Mucosa of descending colon (tissue), 3 donors: Measurements from ENCODE around the gene KCNQ4. TPM values are rescaled to one million over a fixed set of nuclear protein-coding genes. Genes with fewer than 3 reads are reported as not detected.

Source experiments
- ATAC-seq: fragments of 200-7000 bp; cut with Tn5 transposase; one replicate; pipeline ENCODE4 v1.9.1; 2020; ENCODE audit warnings: mild to moderate bottlenecking, moderate library complexity
- DNase-seq, 3 donors: peaks; one replicate each; pipeline ENCODE4 v3.0.0-alpha.2; 2020
- H3K36me3 ChIP-seq: fragments of 200-600 bp; one replicate; pipeline ENCODE4 v1.8.0; 2021; ENCODE audit warnings: low read depth, mild to moderate bottlenecking
- H3K4me1 ChIP-seq: fragments of 200-600 bp; one replicate; pipeline ENCODE4 v1.8.0; 2021; ENCODE audit warnings: low read depth, mild to moderate bottlenecking
- H3K4me3 ChIP-seq: fragments of 200-600 bp; one replicate; pipeline ENCODE4 v1.8.0; 2021; ENCODE audit warnings: mild to moderate bottlenecking
- H3K9me3 ChIP-seq: fragments of 200-600 bp; one replicate; pipeline ENCODE4 v1.8.0; 2021; ENCODE audit warnings: mild to moderate bottlenecking
- intact Hi-C, 2 donors: fragments of 100-400 bp; cut with DNase I in 1 of 2; cut with micrococcal nuclease in 1 of 2; formaldehyde crosslinking; loops; one replicate each; pipeline versions ENCODE4 v1.11.0 to v1.11.1; 2022; cut with DNase I, micrococcal nuclease
- total RNA-seq, 3 donors: library from RNA; stranded (reverse); fragmentation: NEBNext Ultra II Directional in 2 of 3; extraction: Animal tissue kit (Norgen Biotek cat#: 25700) in 2 of 3; gene quantifications; one replicate each; pipeline versions ENCODE4 v1.2.1 to v1.2.4, GENCODE V29; 2021 to 2023
- TF ChIP-seq, protein P1 (sequence below): fragments of 200-600 bp; IDR thresholded peaks from one replicate; pipeline ENCODE4 v1.8.0; 2022; ENCODE audit warnings: antibody characterized with exemption, mild to moderate bottlenecking
- donor health status: DM: no; HTN: no; CAD: no; lungs with moderate emphysema.
- donor health status: DM: no; HTN: no; CAD: no.
- donor health status: DM: no; HTN: yes; CAD: no.

Gene KCNQ4
- total RNA-seq, 3 donors from 2014 or later, result 1.3 to 13.0 (median 2.3) TPM

- intact Hi-C loops, result no loop called here
- DNase-seq (no peak), ATAC-seq (no peak)
- H3K4me1 ChIP-seq, result no peaks in the 10 kb centered on the region
- H3K9me3 ChIP-seq, result no peaks in the 10 kb centered on the region
- peaks cover 3% of the 10 kb centered on the region for H3K36me3 ChIP-seq
- TF ChIP-seq, protein P1, sequence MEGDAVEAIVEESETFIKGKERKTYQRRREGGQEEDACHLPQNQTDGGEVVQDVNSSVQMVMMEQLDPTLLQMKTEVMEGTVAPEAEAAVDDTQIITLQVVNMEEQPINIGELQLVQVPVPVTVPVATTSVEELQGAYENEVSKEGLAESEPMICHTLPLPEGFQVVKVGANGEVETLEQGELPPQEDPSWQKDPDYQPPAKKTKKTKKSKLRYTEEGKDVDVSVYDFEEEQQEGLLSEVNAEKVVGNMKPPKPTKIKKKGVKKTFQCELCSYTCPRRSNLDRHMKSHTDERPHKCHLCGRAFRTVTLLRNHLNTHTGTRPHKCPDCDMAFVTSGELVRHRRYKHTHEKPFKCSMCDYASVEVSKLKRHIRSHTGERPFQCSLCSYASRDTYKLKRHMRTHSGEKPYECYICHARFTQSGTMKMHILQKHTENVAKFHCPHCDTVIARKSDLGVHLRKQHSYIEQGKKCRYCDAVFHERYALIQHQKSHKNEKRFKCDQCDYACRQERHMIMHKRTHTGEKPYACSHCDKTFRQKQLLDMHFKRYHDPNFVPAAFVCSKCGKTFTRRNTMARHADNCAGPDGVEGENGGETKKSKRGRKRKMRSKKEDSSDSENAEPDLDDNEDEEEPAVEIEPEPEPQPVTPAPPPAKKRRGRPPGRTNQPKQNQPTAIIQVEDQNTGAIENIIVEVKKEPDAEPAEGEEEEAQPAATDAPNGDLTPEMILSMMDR, result no peak
- no peak overlapping the region for H3K4me3 ChIP-seq
Observed at GRCh38 chr1:40757084-40757483, 26.5 kb upstream of the KCNQ4 start.

- H3K9me3 ChIP-seq, result no peaks in the 10 kb centered on the region
- DNase-seq (no peak), ATAC-seq (no peak)
- H3K36me3 ChIP-seq, result peaks cover 3% of the 10 kb centered on the region
- no peak overlapping the region for H3K4me3 ChIP-seq
- intact Hi-C loops, result no loop called here
- TF ChIP-seq, protein P1, result no peak
- no peaks in the 10 kb centered on the region for H3K4me1 ChIP-seq
Observed at GRCh38 chr1:40758004-40758403, 25.6 kb upstream of the KCNQ4 start.

- no peaks in the 10 kb centered on the region for H3K4me1 ChIP-seq
- H3K4me3 ChIP-seq, result no peak overlapping the region
- no peaks in the 10 kb centered on the region for H3K9me3 ChIP-seq
- TF ChIP-seq, protein P1, result no peak
- H3K36me3 ChIP-seq, result peaks cover 3% of the 10 kb centered on the region
- intact Hi-C loops, result no loop called here
- no peak for ATAC-seq
- no peak for DNase-seq
Observed at GRCh38 chr1:40758578-40759343, 24.8 kb upstream of the KCNQ4 start.

DNA sequence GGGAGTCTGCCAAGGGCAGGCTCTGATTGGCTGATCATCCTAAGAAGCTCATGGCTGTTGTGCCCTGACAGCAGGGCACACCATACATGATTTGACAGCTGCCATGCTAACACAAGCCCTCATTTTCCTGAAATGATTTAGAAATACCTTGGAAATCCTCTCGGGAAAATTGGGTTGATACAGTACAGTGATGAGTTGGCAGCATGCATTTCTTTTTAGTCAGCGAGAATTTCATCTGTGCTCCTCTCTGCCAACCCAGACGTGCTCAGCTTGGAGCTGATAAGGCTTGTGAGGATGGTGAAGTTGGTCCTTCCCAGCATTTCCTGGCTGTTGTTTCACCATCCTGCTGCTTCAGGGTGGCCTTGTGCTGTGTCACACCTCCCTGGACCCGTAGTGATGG lies 22.6 kb upstream of the KCNQ4 start:
- ATAC-seq (no peak), DNase-seq (no peak)
- no peaks in the 10 kb centered on the region for H3K4me1 ChIP-seq
- H3K36me3 ChIP-seq, result peaks cover 3% of the 10 kb centered on the region
- TF ChIP-seq, protein P1, result no peak
- H3K9me3 ChIP-seq, result no peaks in the 10 kb centered on the region
- intact Hi-C loops, result no loop called here
- H3K4me3 ChIP-seq, result no peak overlapping the region

DNA sequence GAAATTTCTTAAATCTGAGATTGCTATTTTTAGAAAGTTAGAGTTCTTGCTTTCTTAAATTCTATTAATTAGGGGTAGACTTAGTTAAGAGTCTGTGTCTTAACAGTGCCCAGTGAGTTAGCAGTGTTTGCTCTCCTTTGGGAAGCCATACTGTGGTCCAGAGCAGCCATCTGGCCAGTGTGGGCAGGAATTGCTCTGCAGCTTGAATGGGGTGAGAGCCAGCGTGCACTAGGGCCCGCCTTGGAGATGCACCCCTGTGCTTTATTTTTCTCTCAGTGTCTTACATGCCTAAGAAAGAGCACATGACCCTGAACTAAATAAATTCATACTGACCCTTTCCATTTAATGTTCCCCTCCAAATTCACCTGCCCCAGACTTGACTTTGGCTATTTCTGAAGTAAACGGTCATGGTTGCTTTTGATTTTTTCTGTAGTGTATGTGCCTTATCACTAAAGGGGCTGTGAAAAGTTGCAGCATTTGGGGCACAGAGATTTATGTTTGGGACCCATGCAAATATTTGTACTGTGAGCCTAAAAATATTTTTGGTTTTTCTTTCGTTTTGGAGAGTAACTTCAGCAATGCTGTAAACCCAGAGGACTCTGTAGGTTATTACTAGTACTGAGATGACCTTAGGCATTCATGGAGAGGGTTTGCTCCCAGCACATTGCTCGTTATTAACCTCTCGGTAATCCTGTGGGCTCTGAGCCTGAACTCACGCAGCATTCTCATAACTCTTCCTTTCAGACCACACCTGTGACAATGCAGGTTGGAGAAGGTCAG lies 21.3 kb upstream of the KCNQ4 start:
- no peaks in the 10 kb centered on the region for H3K4me1 ChIP-seq
- DNase-seq (no peak), ATAC-seq (no peak)
- peaks cover 6% of the 10 kb centered on the region for H3K36me3 ChIP-seq
- intact Hi-C loops, result no loop called here
- TF ChIP-seq, protein P1, result no peak
- H3K9me3 ChIP-seq, result no peaks in the 10 kb centered on the region
- no peak overlapping the region for H3K4me3 ChIP-seq
